GM21526 (cell line): ENCODE measurements around the gene RASAL2.
"Not testable (repeated sequence)": the region's sequence is repeated elsewhere in the genome, so short reads cannot be mapped to it uniquely, and the experiment has no call there.

Source experiments
- ATAC-seq: cut with Tn5 transposase; IDR thresholded peaks from one replicate; pipeline ENCODE4 v1.9.1; 2021; ENCODE audit warnings: moderate library complexity; ENCODE audit not compliant: unreplicated experiment, low FRiP score

RASAL2 gene

GRCh38 chr1:178500091-178500770 is 406.3 kb downstream of the RASAL2 start:
- ATAC-seq: no peak

GRCh38 chr1:178500936-178501554 is 407.1 kb downstream of the RASAL2 start:
- ATAC-seq: peak; percentile 12

GRCh38 chr1:178501705-178502329 is 407.9 kb downstream of the RASAL2 start:
- peak; percentile 85 for ATAC-seq

- ATAC-seq: no peak
Measured at GRCh38 chr1:178502330-178502714, 408.4 kb downstream of the RASAL2 start.

- ATAC-seq: no peak
Measured at GRCh38 chr1:178502856-178503255, 409.0 kb downstream of the RASAL2 start.

GRCh38 chr1:178503316-178503715 is 409.4 kb downstream of the RASAL2 start:
- not testable (repeated sequence) for ATAC-seq

- no peak for ATAC-seq
Measured at GRCh38 chr1:178503849-178504248, 409.9 kb downstream of the RASAL2 start.

GRCh38 chr1:178504286-178504685 is 410.4 kb downstream of the RASAL2 start:
- ATAC-seq: no peak

- ATAC-seq: no peak
Measured at GRCh38 chr1:178506177-178506576, 412.3 kb downstream of the RASAL2 start.

GRCh38 chr1:178506669-178507068 is 412.8 kb downstream of the RASAL2 start:
- ATAC-seq: no peak

- ATAC-seq: no peak
Measured at GRCh38 chr1:178509414-178510007, 415.6 kb downstream of the RASAL2 start.

- ATAC-seq: no peak
Measured at GRCh38 chr1:178510155-178510554, 416.3 kb downstream of the RASAL2 start.

GRCh38 chr1:178512566-178513277 is 418.8 kb downstream of the RASAL2 start, which contains the start of gene TEX35:
TSS of gene TEX35 (plus strand) at chr1:178513109. CDS start at chr1:178513189, 80 bp downstream.
- no peak for ATAC-seq

GRCh38 chr1:178513278-178513983 is 419.5 kb downstream of the RASAL2 start:
- ATAC-seq: no peak

GRCh38 chr1:178516110-178516509 is 422.2 kb downstream of the RASAL2 start:
- no peak for ATAC-seq

GRCh38 chr1:178518894-178519293 is 425.0 kb downstream of the RASAL2 start:
- no peak for ATAC-seq

- ATAC-seq: no peak
Measured at GRCh38 chr1:178520803-178521202, 426.9 kb downstream of the RASAL2 start.

GRCh38 chr1:178521241-178521640 is 427.3 kb downstream of the RASAL2 start:
- no peak for ATAC-seq

GRCh38 chr1:178527117-178527516 is 433.2 kb downstream of the RASAL2 start:
- ATAC-seq: no peak
